Raji (cell line): ENCODE results near the gene DLG2.

Source experiments
- POLR2A ChIP-seq: IDR thresholded peaks from 2 replicates; pipeline ENCODE4 v1.6.1; 2011; ENCODE audit warnings: low read depth, low read length, control low read depth; ENCODE audit not compliant: insufficient read depth

Gene DLG2

DNA sequence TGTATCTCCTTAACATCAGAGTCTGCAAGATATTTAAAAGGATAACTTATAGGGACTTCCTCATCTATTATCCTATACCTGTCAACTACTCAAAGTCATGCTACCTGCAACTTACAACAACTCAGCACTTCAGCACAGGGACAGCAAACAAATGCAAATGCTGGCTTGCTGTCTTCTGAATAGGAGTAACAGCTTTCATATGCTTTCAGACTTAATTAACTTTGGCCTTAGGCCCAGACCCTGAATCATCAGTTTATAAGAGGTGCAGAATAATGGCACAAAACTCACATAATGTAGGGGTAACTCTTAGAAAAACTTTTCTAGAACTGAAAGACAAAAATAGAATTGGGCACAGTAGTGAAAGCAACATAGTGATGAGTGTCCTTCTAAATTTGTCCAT is 953.4 kb downstream of the DLG2 start:
- no peak for TF ChIP-seq POLR2A

DNA sequence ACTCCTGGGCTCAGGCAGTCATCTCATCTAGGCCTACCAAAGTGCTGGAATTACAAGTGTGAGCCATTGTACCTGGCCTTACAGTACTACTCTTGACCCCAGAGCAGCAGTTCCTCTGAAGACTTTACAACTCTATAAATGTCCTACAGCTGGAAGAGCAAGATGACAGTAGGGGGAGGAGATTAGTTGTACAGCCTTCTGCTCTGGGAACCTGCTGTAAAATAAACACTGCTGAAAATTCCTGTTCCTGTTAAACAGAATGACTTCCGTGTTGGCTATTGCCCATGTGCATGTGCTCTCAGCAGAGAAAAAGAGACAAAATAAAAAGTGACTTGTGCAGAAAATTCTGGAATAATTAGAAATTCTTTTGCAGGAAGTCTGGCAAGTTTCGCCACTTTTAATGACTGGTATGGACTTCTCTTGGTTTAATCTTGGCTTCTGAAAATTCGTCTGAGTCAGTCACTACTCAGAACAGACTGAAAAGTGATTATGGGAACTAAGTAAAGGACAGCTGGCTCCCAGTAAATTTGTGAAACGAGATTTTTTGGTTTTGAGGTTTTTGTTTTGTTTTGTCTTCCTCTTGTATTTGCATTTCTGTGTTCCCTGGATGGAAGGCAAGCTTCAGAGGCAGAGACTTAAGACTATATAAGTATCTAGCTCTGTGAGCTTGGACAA is 955.7 kb downstream of the DLG2 start:
- no peak for TF ChIP-seq POLR2A

DNA sequence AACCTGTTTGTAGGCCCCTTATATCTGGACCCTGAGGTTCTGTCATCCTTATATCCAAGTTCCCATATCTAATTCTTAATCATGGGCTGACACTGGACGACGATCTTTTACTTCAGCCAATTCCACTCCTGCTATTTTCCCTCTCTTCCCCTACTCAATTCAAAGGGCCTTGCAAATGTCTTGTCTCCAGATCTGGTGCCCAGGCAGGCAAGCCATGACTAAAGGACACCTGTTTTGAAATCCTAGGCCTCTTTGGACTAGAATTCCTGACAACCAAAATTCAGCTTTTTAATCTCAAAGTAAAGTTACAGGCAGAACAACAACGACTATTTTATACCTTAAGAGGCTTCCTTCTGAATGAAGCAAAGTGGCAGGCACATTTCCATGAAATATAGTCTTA is 963.4 kb downstream of the DLG2 start:
- no peak for TF ChIP-seq POLR2A

- no peak for TF ChIP-seq POLR2A
These were observed 966.7 kb downstream of the DLG2 start for GRCh38 chr11:84660257-84660977.

GRCh38 chr11:84655712-84656111 is 971.4 kb downstream of the DLG2 start:
- TF ChIP-seq POLR2A, result no peak

- no peak for TF ChIP-seq POLR2A
These were observed 978.7 kb downstream of the DLG2 start for GRCh38 chr11:84648471-84648870.

GRCh38 chr11:84645988-84646694 is 981.0 kb downstream of the DLG2 start:
- TF ChIP-seq POLR2A, result no peak

- no peak for TF ChIP-seq POLR2A
These were observed 984.6 kb downstream of the DLG2 start for GRCh38 chr11:84642500-84642899.

DNA sequence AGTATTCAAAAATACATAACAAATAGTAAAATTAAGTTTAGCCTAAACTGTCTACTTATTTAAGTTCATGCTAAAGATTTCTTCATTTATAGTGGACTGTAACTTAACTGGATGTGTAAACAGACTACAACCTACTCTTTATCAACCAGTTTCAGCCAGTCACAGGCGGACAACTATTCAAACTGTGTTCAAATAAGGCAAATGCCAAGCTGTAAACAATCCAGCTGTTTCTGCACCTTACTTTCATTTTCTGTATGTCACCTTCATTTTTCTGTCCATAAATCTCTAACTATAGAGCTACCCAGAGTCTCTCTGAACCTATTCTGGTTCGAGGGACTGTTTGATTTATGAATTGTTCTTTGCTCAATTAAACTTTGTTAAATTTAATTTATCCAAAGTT is 992.8 kb downstream of the DLG2 start:
- no peak for TF ChIP-seq POLR2A

- no peak for TF ChIP-seq POLR2A
These were observed 998.1 kb downstream of the DLG2 start for GRCh38 chr11:84628871-84629620.

DNA sequence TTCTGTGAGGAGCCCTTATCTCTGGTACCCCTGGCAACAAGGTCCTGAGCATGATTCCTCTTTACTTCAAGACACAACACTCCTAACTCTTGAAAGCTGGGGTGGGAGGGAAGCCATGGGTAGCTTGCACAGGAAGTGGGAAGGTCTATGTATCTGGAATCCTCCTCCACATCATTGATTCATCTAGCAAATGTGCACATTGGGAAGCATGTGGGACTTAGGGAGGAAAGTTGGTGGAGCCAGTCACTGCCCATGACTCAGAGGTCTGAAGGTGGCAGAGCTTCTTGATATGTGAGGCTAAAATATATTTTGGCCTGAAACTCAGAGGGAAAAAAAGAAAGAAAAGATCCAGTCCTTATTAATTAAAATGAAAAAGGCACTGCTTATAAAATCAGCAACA is 1000.9 kb downstream of the DLG2 start:
- TF ChIP-seq POLR2A, result no peak

- TF ChIP-seq POLR2A, result no peak
These were observed 1014.5 kb downstream of the DLG2 start for GRCh38 chr11:84612645-84613044.

DNA sequence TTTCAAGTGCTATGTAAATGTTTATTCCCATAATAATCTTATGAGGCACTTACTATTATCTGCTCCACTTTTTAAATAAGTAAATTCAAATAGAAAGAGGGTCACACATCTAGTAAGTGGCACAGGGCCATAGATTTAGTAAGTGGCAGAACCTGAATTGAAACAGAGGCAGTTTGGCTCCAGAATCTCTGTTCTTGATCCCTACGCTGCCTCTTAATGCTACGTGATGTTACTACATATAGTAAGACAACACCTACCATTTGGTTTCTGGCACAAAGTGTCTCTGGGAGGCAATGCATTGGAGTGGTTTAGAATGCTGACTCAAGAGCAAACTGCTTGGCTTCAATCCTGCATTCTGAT is 1018.3 kb downstream of the DLG2 start:
- TF ChIP-seq POLR2A, result no peak

GRCh38 chr11:84607975-84608836 is 1018.9 kb downstream of the DLG2 start:
- TF ChIP-seq POLR2A, result no peak
